Sigmoid colon (tissue), 4 donors: ENCODE results near the gene STEAP1.

ENCODE experiments used
- CTCF ChIP-seq, 4 experiments: fragments of 450-650 bp in 3 of 4; fragments of 200-600 bp in 1 of 4; IDR thresholded peaks; one replicate each; pipeline ENCODE4 v1.5.1; 2016 to 2019; ENCODE audit warnings: antibody characterized with exemption in 4 of 4, mild to moderate bottlenecking in 3 of 4, moderate library complexity in 2 of 4
- EP300 ChIP-seq, 4 donors: sonication (generic); formaldehyde crosslinking; IDR thresholded peaks; one replicate each; pipeline ENCODE4 v1.6.1; 2017; ENCODE audit warnings: antibody characterized with exemption in 4 of 4

GRCh38 chr7:90173127-90173844 lies 19.0 kb downstream of the STEAP1 start:
- TF ChIP-seq CTCF (IDR thresholded peaks at IDR 0.05), result no peak
- TF ChIP-seq EP300 (IDR thresholded peaks at IDR 0.05), result no peak
